DMS 273 (cell line): ENCODE measurements around the gene AIRE.
"Not testable (repeated sequence)": the region's sequence is repeated elsewhere in the genome, so short reads cannot be mapped to it uniquely, and the experiment has no call there.

Experiments
- DNase-seq: peaks from one replicate; lab custom pipeline; 2025; ENCODE audit not compliant: unreplicated experiment; lab: John Stamatoyannopoulos, UW

AIRE gene

GRCh38 chr21:44285138-44285992, at the start of gene AIRE:
AIRE (plus strand) TSS chr21:44285876; CDS start chr21:44286007, 131 bp downstream.
- no peak for DNase-seq

GRCh38 chr21:44240353-44240752, 45.3 kb upstream of the AIRE start:
- DNase-seq = not testable (repeated sequence)

- DNase-seq = not testable (repeated sequence)
Observed at GRCh38 chr21:44240842-44241241, 44.8 kb upstream of the AIRE start, which contains the start of gene ICOSLG. ICOSLG (minus strand) TSS chr21:44240943; CDS start chr21:44240817, 126 bp downstream.

- not testable (repeated sequence) for DNase-seq
Observed at GRCh38 chr21:44241281-44241680, 44.4 kb upstream of the AIRE start.

- not testable (repeated sequence) for DNase-seq
Observed at GRCh38 chr21:44243980-44244379, 41.7 kb upstream of the AIRE start.

GRCh38 chr21:44247904-44248303, 37.8 kb upstream of the AIRE start:
- not testable (repeated sequence) for DNase-seq

GRCh38 chr21:44249204-44250037, 36.3 kb upstream of the AIRE start:
- DNase-seq = not testable (repeated sequence)

GRCh38 chr21:44253832-44254710, 31.6 kb upstream of the AIRE start:
- DNase-seq = no peak

GRCh38 chr21:44255511-44255981, 30.1 kb upstream of the AIRE start:
- DNase-seq = no peak

GRCh38 chr21:44258056-44258725, 27.5 kb upstream of the AIRE start:
- DNase-seq = no peak

- peak; percentile 40 for DNase-seq
Observed at GRCh38 chr21:44259082-44259705, 26.5 kb upstream of the AIRE start.

GRCh38 chr21:44260066-44260465, 25.6 kb upstream of the AIRE start:
- DNase-seq = no peak

- no peak for DNase-seq
Observed at GRCh38 chr21:44260791-44261631, 24.7 kb upstream of the AIRE start.

GRCh38 chr21:44261675-44262295, 23.9 kb upstream of the AIRE start, which contains the start of gene DNMT3L:
DNMT3L (minus strand) TSS chr21:44261897; CDS start chr21:44261259, 638 bp downstream.
- no peak for DNase-seq

- DNase-seq = no peak
Observed at GRCh38 chr21:44262338-44263056, 23.2 kb upstream of the AIRE start.

GRCh38 chr21:44263221-44263760, 22.4 kb upstream of the AIRE start:
- DNase-seq = no peak

- DNase-seq = no peak
Observed at GRCh38 chr21:44263768-44264167, 21.9 kb upstream of the AIRE start.
